Esophagus squamous epithelium (tissue), 4 donors: ENCODE measurements around the gene ERC2.

Experiments
- CTCF ChIP-seq, 6 experiments: fragments of 450-650 bp in 4 of 6; fragments of 200-600 bp in 2 of 6; sonication (generic) in 2 of 6; IDR thresholded peaks; one replicate each; pipeline ENCODE4 v1.5.1; 2016 to 2019; ENCODE audit warnings: antibody characterized with exemption in 6 of 6, mild to moderate bottlenecking in 4 of 6, moderate library complexity in 4 of 6
- POLR2A ChIP-seq, 4 donors: fragments of 450-650 bp; IDR thresholded peaks; one replicate each; pipeline ENCODE4 v1.6.1; 2017; ENCODE audit warnings: antibody characterized with exemption in 4 of 4, mild to moderate bottlenecking in 4 of 4, moderate library complexity in 3 of 4

GRCh38 chr3:56404884-56405283 lies 63.4 kb downstream of the ERC2 start:
- TF ChIP-seq POLR2A (IDR thresholded peaks at IDR 0.05), result no peak
- TF ChIP-seq CTCF (IDR thresholded peaks at IDR 0.05), result no peak
